HCT116 (cell line): Measurements from ENCODE around the gene SNED1. TPM values are rescaled to one million over a fixed set of nuclear protein-coding genes. Genes with fewer than 3 reads are reported as not detected.

Experiments
- ATAC-seq: fragments of 200-7000 bp; cut with Tn5 transposase; 2 replicates; pipeline ENCODE4 v1.9.1; 2020; ENCODE audit warnings: mild to moderate bottlenecking, moderate library complexity
- BruUV-seq: library from RNA; stranded (reverse); fragments of 400-500 nt; replicated peaks from 2 replicates; lab custom pipeline; 2021; lab: Mats Ljungman, UMichigan
- CTCF ChIA-PET: fragments of 300-600 bp; sonication (Branson Sonifier 250); formaldehyde crosslinking; loops from one replicate; lab custom pipeline; 2021; ENCODE audit warnings: antibody characterized with exemption; lab: Charles Lee
- POLR2A ChIA-PET: fragments of 300-600, 350-600 bp; sonication (Branson Sonifier 250); formaldehyde crosslinking; loops from one replicate; lab custom pipeline; 2021; ENCODE audit warnings: antibody characterized with exemption; lab: Charles Lee
- RAD21 ChIA-PET, 2 experiments: fragments of 300-600 bp; sonication (Branson Sonifier 250); formaldehyde crosslinking; loops; one replicate each; lab custom pipeline; 2023; ENCODE audit warnings: low total read pairs in 2 of 2; ENCODE audit not compliant: uncharacterized antibody in 2 of 2, unreplicated experiment in 2 of 2, low non-redundant PET in 1 of 2; lab: Charles Lee
- DNase-seq: peaks from one replicate; pipeline ENCODE4 v3.0.0-alpha.2; 2010; ENCODE audit warnings: low read depth, low spot score
- H2AFZ ChIP-seq: fragments of 200-600 bp; shearing (Covaris generic), sonication (generic); 2 replicates; pipeline ENCODE4 v1.6.1; 2017; ENCODE audit warnings: low read depth, mixed run types, mixed read lengths, antibody characterized with exemption, low read length; ENCODE audit not compliant: poor library complexity, severe bottlenecking
- H3K27ac ChIP-seq: 2 replicates; pipeline ENCODE4 v1.5.1; 2012; ENCODE audit warnings: low read depth, low read length
- H3K27me3 ChIP-seq: fragments of 200-600 bp; sonication (generic); 2 replicates; pipeline ENCODE4 v1.6.1; 2016; ENCODE audit warnings: mixed run types, low read length, mixed read lengths; ENCODE audit not compliant: insufficient read depth
- H3K36me3 ChIP-seq, 2 experiments: fragments of 200-500 bp in 1 of 2; fragments of 200-600 bp in 1 of 2; sonication (Bioruptor generic) in 1 of 2; sonication (generic) in 1 of 2; 2 replicates each; pipeline versions ENCODE4 v1.5.1 to v1.6.1; 2014 to 2016; ENCODE audit warnings: low read length in 2 of 2, inconsistent platforms in 1 of 2, mixed read lengths in 1 of 2, mixed run types in 1 of 2; ENCODE audit not compliant: insufficient read depth in 2 of 2, control insufficient read depth in 1 of 2
- H3K4me1 ChIP-seq, 2 experiments: fragments of 200-600 bp in 1 of 2; sonication (generic) in 1 of 2; 2 replicates each; pipeline versions ENCODE4 v1.5.1 to v1.6.1; 2012 to 2017; ENCODE audit warnings: low read length in 2 of 2, inconsistent platforms in 1 of 2, mild to moderate bottlenecking in 1 of 2, mixed read lengths in 1 of 2, mixed run types in 1 of 2, moderate library complexity in 1 of 2; ENCODE audit not compliant: insufficient read depth in 2 of 2, control insufficient read depth in 1 of 2
- H3K4me2 ChIP-seq: fragments of 200-600 bp; sonication (generic); 2 replicates; pipeline ENCODE4 v1.6.1; 2017; ENCODE audit warnings: mixed run types, low read length, mixed read lengths
- H3K4me3 ChIP-seq, 2 experiments: fragments of 200-600 bp in 1 of 2; sonication (generic) in 1 of 2; replicated peaks in 1 of 2; 2 replicates each; pipeline ENCODE4 v1.5.1; 2011 to 2016; ENCODE audit warnings: low read length in 2 of 2, control low read depth in 1 of 2, low read depth in 1 of 2, mild to moderate bottlenecking in 1 of 2, mixed read lengths in 1 of 2, mixed run types in 1 of 2
- H3K79me2 ChIP-seq: fragments of 200-600 bp; sonication (generic); 2 replicates; pipeline ENCODE4 v1.6.1; 2017; ENCODE audit warnings: mild to moderate bottlenecking, mixed run types, low read length, moderate library complexity, mixed read lengths; ENCODE audit not compliant: insufficient read depth
- H3K9ac ChIP-seq: fragments of 200-600 bp; sonication (generic); 2 replicates; pipeline ENCODE4 v1.6.1; 2016; ENCODE audit warnings: low read length, mixed read lengths
- H3K9me2 ChIP-seq: fragments of 200-600 bp; sonication (generic), shearing (Covaris generic); 2 replicates; pipeline ENCODE4 v1.6.1; 2017; ENCODE audit warnings: mixed run types, mild to moderate bottlenecking, moderate library complexity; ENCODE audit not compliant: insufficient read depth
- H3K9me3 ChIP-seq, 2 experiments: fragments of 200-500 bp in 1 of 2; fragments of 200-600 bp in 1 of 2; sonication (Bioruptor generic) in 1 of 2; sonication (generic) in 1 of 2; 2 replicates each; pipeline ENCODE4 v1.6.1; 2014 to 2017; ENCODE audit warnings: low read length in 2 of 2, mixed read lengths in 2 of 2, inconsistent platforms in 1 of 2, low read depth in 1 of 2, mild to moderate bottlenecking in 1 of 2, mixed run types in 1 of 2, moderate library complexity in 1 of 2; ENCODE audit not compliant: control insufficient read depth in 1 of 2, insufficient read depth in 1 of 2
- H4K20me1 ChIP-seq: fragments of 200-600 bp; sonication (generic), shearing (Covaris generic); 2 replicates; pipeline ENCODE4 v1.6.1; 2017; ENCODE audit warnings: mixed run types, mild to moderate bottlenecking, moderate library complexity; ENCODE audit not compliant: insufficient read depth
- CBX3 ChIP-seq: IDR thresholded peaks from 2 replicates; pipeline ENCODE4 v1.6.1; 2012; ENCODE audit warnings: low read depth
- ELF1 ChIP-seq: IDR thresholded peaks from 2 replicates; pipeline ENCODE4 v1.6.1; 2012; ENCODE audit warnings: low read depth, borderline replicate concordance
- EZH2 ChIP-seq: fragments of 200-600 bp; sonication (generic); IDR thresholded peaks from 2 replicates; pipeline ENCODE4 v1.6.1; 2017; ENCODE audit warnings: antibody characterized with exemption, mixed run types
- FOSL1 ChIP-seq: IDR thresholded peaks from 2 replicates; pipeline ENCODE4 v1.6.1; 2012; ENCODE audit warnings: low read depth
- POLR2AphosphoS5 ChIP-seq: IDR thresholded peaks from 2 replicates; pipeline ENCODE4 v1.6.1; 2011; ENCODE audit warnings: mild to moderate bottlenecking, low read depth, low read length, moderate library complexity
- intact Hi-C: fragments of 100-400 bp; cut with micrococcal nuclease; formaldehyde crosslinking; loops from 2 replicates; pipeline ENCODE4 v1.10.0; 2022
- total RNA-seq: library from RNA; stranded (reverse); gene quantifications from one replicate; pipeline ENCODE4 v1.2.1, GENCODE V29; 2021; ENCODE audit not compliant: unreplicated experiment
- TF ChIP-seq, protein P1 (sequence below): IDR thresholded peaks from 2 replicates; pipeline ENCODE4 v1.6.1; 2012
- TF ChIP-seq, protein P2 (sequence below): IDR thresholded peaks from 2 replicates; pipeline ENCODE4 v1.6.1; 2011; ENCODE audit warnings: mild to moderate bottlenecking, low read length, moderate library complexity; ENCODE audit not compliant: insufficient replicate concordance; ENCODE audit errors: extremely low read depth

The SNED1 gene
- total RNA-seq, 1 experiment from 2014 or later = 9.6 TPM

DNA sequence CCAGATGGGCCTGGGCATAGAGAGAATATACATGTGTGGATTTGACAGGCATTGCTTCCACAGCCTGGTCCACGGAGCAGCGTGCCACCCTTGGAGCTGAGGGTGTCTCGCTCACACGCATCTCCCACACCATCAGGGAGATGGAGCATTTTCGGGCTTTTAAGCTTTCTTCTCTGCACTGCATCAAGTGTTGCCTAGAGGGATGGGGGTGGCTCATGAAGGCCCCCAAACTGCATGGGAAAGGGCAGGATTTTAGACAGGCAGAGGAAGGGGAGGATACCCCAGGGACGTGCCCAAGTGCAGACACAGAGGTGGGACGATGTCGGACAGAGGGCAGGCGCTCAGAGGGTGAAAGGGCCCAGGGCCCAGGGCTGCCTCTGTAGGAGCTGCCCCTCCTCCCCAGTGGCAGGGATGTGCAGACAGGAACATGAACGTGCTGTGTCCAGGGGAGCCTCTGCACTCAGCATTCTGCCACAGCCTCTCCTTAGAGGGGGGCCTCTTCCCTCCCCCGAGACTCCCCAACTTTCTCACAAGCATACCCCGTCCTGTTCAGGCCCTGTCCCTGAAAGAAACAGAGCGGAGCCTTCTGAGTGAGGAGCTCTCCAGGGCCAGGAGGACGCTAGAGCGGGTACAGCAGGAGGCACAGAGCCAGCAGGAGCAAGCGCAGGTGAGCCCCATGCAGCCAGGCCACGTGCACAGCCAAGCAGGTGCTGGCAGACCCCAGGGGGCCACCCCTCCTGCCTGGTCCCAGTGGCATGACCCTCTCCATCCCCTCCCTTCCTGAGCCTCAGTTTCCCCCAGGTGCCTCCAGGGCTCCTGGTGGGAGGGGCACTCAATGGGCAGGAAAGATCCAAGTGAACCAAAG, 42.9 kb upstream of the SNED1 start:
- Histone ChIP-seq H2AFZ (no peak overlapping the region), H3K27me3 (peaks cover 10% of the 10 kb centered on the region), H3K4me2 (no peak overlapping the region), H4K20me1 (no peaks in the 10 kb centered on the region), H3K79me2 (no peaks in the 10 kb centered on the region), H3K27ac (no peak overlapping the region), H3K36me3 (no peaks in the 10 kb centered on the region), H3K4me1 (no peaks in the 10 kb centered on the region), H3K9ac (no peak overlapping the region), H3K9me2 (no peaks in the 10 kb centered on the region), H3K4me3 (no peak overlapping the region), H3K9me3 (no peaks in the 10 kb centered on the region)
- ATAC-seq (no peak), DNase-seq (no peak)
- intact Hi-C loops = no loop called here
- ChIA-PET RAD21 (no interaction called here), CTCF (no interaction called here), POLR2A (no interaction called here)
- TF ChIP-seq EZH2 = no peak
- TF ChIP-seq ELF1 = no peak
- TF ChIP-seq, protein P1, sequence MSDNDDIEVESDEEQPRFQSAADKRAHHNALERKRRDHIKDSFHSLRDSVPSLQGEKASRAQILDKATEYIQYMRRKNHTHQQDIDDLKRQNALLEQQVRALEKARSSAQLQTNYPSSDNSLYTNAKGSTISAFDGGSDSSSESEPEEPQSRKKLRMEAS = no peak
- no peak for TF ChIP-seq FOSL1
- TF ChIP-seq CBX3 = no peak
- TF ChIP-seq POLR2AphosphoS5 = no peak
- TF ChIP-seq, protein P2, sequence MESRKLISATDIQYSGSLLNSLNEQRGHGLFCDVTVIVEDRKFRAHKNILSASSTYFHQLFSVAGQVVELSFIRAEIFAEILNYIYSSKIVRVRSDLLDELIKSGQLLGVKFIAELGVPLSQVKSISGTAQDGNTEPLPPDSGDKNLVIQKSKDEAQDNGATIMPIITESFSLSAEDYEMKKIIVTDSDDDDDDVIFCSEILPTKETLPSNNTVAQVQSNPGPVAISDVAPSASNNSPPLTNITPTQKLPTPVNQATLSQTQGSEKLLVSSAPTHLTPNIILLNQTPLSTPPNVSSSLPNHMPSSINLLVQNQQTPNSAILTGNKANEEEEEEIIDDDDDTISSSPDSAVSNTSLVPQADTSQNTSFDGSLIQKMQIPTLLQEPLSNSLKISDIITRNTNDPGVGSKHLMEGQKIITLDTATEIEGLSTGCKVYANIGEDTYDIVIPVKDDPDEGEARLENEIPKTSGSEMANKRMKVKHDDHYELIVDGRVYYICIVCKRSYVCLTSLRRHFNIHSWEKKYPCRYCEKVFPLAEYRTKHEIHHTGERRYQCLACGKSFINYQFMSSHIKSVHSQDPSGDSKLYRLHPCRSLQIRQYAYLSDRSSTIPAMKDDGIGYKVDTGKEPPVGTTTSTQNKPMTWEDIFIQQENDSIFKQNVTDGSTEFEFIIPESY = no peak
- no TSS peak for BruUV-seq
